ENCODE measurements around the gene CCDC157. TPM values are rescaled to one million over a fixed set of nuclear protein-coding genes. Genes with fewer than 3 reads are reported as not detected.

CCDC157 gene
- total and polyA plus RNA-seq, 11 donors = 0.42 to 1.7 (median 1.1) TPM

DNA sequence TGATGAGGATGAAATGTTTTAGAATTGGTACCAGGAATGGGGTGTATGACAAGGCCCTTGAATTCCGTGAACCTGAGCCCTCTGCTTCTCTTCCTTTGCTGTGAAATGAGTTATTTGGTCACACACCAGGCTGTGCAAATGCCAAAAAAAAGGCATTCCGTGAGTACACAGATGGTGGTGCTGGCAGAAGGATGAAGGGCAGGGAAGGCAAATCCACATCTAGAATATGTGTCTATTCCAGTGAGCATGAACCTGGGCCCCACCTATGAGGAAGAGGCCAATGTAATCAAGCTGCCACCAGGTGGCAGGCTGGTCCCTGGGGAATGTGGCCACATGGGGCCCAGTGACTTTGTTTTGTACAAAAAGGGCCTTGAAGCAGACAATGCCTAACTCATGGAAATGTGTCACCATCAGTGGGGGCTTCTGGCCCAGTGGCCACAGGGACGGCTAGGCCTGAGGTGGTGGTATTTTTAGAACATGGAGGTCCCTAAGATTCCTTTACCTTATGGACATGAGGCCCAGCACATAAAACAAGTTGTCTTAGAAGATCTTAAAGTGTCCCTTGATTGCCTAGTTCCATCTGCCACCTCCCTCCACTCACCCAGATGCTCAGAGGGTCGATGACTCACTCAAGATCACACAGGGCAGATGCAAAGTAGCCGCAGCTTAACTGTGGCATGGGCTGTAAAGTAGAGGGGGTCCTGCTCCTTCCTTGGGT, 34.3 kb downstream of the CCDC157 start:
- H3K4me3 ChIP-seq = no peak overlapping the region
- ATAC-seq = peak in 2 of 4 donors; percentile 40 to 45
- peaks cover 0 to 12% (median 7%) of the 10 kb centered on the region in 12 donors for H3K4me1 ChIP-seq
- H3K36me3 ChIP-seq = no peaks in the 10 kb centered on the region
- TF ChIP-seq POLR2A (IDR thresholded peaks at IDR 0.05) = no peak
- TF ChIP-seq, protein P1, sequence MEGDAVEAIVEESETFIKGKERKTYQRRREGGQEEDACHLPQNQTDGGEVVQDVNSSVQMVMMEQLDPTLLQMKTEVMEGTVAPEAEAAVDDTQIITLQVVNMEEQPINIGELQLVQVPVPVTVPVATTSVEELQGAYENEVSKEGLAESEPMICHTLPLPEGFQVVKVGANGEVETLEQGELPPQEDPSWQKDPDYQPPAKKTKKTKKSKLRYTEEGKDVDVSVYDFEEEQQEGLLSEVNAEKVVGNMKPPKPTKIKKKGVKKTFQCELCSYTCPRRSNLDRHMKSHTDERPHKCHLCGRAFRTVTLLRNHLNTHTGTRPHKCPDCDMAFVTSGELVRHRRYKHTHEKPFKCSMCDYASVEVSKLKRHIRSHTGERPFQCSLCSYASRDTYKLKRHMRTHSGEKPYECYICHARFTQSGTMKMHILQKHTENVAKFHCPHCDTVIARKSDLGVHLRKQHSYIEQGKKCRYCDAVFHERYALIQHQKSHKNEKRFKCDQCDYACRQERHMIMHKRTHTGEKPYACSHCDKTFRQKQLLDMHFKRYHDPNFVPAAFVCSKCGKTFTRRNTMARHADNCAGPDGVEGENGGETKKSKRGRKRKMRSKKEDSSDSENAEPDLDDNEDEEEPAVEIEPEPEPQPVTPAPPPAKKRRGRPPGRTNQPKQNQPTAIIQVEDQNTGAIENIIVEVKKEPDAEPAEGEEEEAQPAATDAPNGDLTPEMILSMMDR (IDR thresholded peaks at IDR 0.05) = peak; percentile 42 to 76 (median 61)
- H3K27ac ChIP-seq = no peak overlapping the region
- H3K9me3 ChIP-seq = no peaks in the 10 kb centered on the region
- 70 to 91% (median 72%) methylated on average over 4 to 5 of the region's 5 CpGs for WGBS, 4 donors
- peaks cover 0 to 22% (median 7%) of the 10 kb centered on the region in 9 donors for H3K27me3 ChIP-seq
- peak; percentile 34 to 75 (median 54) for DNase-seq
- intact Hi-C loops (cut with DNase I) = loop anchor here in 9 of 10 donors (1.0 to 10.0 kb wide), 8 partner anchors 91 to 366 kb away; no protein-coding TSS in a partner anchor

DNA sequence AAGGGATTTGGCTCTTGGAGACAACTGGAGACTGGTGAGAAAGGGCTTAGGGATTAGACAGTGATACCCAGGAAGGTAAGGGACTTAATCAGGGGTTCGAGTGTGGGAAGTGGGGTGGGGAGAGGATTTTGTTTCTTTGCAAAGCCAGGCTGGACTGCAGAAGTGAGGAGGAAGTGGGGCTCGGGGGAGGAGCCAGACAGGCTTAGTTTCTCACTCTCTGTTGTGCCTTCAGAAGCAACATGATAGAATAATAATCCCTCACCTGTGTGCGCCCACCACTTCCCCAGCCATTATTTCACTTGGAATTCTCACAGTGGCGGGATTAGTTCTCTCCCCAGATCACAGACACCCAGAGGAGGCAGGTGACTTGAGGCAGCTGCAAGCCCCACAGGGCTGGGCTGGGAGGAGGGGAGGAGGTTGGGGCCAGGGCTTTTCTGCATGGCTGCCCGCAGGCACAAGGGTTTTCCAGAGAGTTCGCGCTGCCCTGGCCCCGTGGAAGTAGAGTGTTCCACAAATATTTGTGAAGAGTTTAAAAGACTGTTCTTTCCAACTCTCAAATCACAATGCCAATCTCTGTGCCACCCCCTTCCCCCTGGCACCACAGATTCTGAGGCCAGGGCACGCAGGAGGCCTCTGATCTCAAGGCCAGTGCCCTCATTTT, 36.0 kb downstream of the CCDC157 start:
- H3K9me3 ChIP-seq = no peaks in the 10 kb centered on the region
- peaks cover 4 to 38% (median 22%) of the 10 kb centered on the region in 9 donors for H3K27me3 ChIP-seq
- ATAC-seq = no peak
- intact Hi-C loops (cut with DNase I) = loop anchor here in 4 of 10 donors (5.0 to 10.0 kb wide), 5 partner anchors 90 to 365 kb away; no protein-coding TSS in a partner anchor
- H3K27ac ChIP-seq = no peak overlapping the region
- WGBS, 4 donors = 66 to 74% (median 70%) methylated on average over 9 of the region's 9 CpGs
- DNase-seq = no peak
- no peak overlapping the region for H3K4me3 ChIP-seq
- H3K4me1 ChIP-seq = peaks cover 0 to 15% (median 9%) of the 10 kb centered on the region in 12 donors
- TF ChIP-seq POLR2A (IDR thresholded peaks at IDR 0.05) = no peak
- TF ChIP-seq, protein P1 (IDR thresholded peaks at IDR 0.05) = no peak
- H3K36me3 ChIP-seq = no peaks in the 10 kb centered on the region

DNA sequence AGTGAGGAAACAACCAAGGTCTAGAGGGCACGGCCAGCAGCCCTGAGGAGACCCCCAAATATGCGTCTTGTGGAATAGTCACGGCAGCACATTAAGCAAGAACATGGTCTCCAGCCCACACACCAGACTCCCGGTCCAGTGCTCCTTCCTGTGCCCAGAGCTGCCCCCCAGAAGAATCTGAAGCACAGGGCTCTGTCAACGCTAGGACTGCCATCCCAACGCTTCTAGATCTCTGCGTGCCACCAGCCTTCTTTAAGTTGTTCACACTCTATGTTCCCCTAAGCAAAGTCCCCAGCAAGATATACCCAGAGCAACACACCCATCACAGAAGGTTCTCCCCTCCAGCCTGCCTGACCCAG, 36.5 kb downstream of the CCDC157 start:
- Histone ChIP-seq H3K27me3 (peaks cover 4 to 41% (median 26%) of the 10 kb centered on the region in 9 donors), H3K36me3 (no peaks in the 10 kb centered on the region), H3K27ac (no peak overlapping the region), H3K4me1 (peaks cover 0 to 16% (median 9%) of the 10 kb centered on the region in 12 donors), H3K4me3 (no peak overlapping the region), H3K9me3 (no peaks in the 10 kb centered on the region)
- WGBS, 4 donors = 79 to 82% (median 81%) methylated on average over 7 of the region's 7 CpGs
- DNase-seq = no peak
- TF ChIP-seq, protein P1 (IDR thresholded peaks at IDR 0.05) = no peak
- no peak for TF ChIP-seq POLR2A (IDR thresholded peaks at IDR 0.05)
- no peak for ATAC-seq
- intact Hi-C loops (cut with DNase I) = loop anchor here in 4 of 10 donors (5.0 to 10.0 kb wide), 5 partner anchors 89 to 364 kb away; no protein-coding TSS in a partner anchor

DNA sequence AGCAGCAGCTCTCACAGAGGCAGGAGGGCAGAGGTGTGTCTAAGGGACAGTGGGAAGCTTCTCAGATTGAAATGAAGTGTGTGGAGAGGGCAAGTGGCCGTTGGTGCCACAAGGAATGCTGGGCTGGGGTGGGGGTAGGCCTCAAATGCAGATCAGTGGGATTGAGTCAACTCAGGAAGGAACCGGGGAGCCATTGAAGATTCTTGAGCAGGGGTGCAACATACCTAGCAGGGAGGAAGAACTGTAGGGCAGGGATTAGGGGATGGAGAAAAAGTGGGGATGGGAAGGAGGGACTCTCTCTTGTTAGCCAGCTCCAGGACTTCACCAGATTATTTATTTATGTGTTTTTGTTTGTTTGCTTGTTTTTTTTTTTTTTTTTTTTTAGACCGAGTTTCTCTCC, 37.1 kb downstream of the CCDC157 start:
- Histone ChIP-seq H3K27ac (no peak overlapping the region), H3K9me3 (no peaks in the 10 kb centered on the region), H3K27me3 (peaks cover 4 to 41% (median 26%) of the 10 kb centered on the region in 9 donors), H3K4me1 (peaks cover 0 to 18% (median 9%) of the 10 kb centered on the region in 12 donors), H3K4me3 (no peak overlapping the region), H3K36me3 (no peaks in the 10 kb centered on the region)
- intact Hi-C loops (cut with DNase I) = loop anchor here in 4 of 10 donors (5.0 to 10.0 kb wide), 5 partner anchors 88 to 363 kb away; no protein-coding TSS in a partner anchor
- WGBS, 4 donors = 76 to 88% (median 85%) methylated on average over 3 of the region's 3 CpGs
- DNase-seq (no peak), ATAC-seq (no peak)
- TF ChIP-seq, protein P1 (IDR thresholded peaks at IDR 0.05) = no peak
- TF ChIP-seq POLR2A (IDR thresholded peaks at IDR 0.05) = no peak
